Endothelial cell of umbilical vein (primary cell): Measurements from ENCODE around the gene PPME1.

Source experiments
- CTCF ChIP-seq, 2 donors: IDR thresholded peaks; 1 replicate in 1 of 2; 2 replicates in 1 of 2; pipeline ENCODE4 v1.5.1; 2011; ENCODE audit warnings: low read length in 2 of 2, mild to moderate bottlenecking in 2 of 2, moderate library complexity in 2 of 2, control low read depth in 1 of 2, inconsistent platforms in 1 of 2, low read depth in 1 of 2; ENCODE audit not compliant: insufficient read depth in 1 of 2; ENCODE audit errors: extremely low read depth in 1 of 2
- EZH2 ChIP-seq: IDR thresholded peaks from 2 replicates; pipeline ENCODE4 v1.6.1; 2012; ENCODE audit warnings: borderline replicate concordance, low read depth, mild to moderate bottlenecking, moderate library complexity, low read length, inconsistent platforms; ENCODE audit not compliant: severe bottlenecking
- GATA2 ChIP-seq: IDR thresholded peaks from 2 replicates; pipeline ENCODE4 v1.7.0; 2011; ENCODE audit warnings: low read depth, mild to moderate bottlenecking, moderate library complexity, mixed read lengths, low read length; ENCODE audit not compliant: insufficient read length, insufficient read depth
- JUN ChIP-seq: IDR thresholded peaks from 2 replicates; pipeline ENCODE4 v1.6.1; 2011; ENCODE audit warnings: borderline replicate concordance, low read depth; ENCODE audit not compliant: insufficient read length, insufficient read depth
- MAX ChIP-seq: IDR thresholded peaks from 2 replicates; pipeline ENCODE4 v1.6.1; 2011; ENCODE audit not compliant: insufficient read depth, insufficient read length
- MYC ChIP-seq: IDR thresholded peaks from one replicate; pipeline ENCODE4 v1.6.1; 2011; ENCODE audit warnings: mild to moderate bottlenecking, low read depth, low read length
- POLR2A ChIP-seq: IDR thresholded peaks from 2 replicates; pipeline ENCODE4 v1.6.1; 2012; ENCODE audit warnings: low read depth, mild to moderate bottlenecking, control low read depth, low read length
- POLR2AphosphoS5 ChIP-seq: IDR thresholded peaks from 2 replicates; pipeline ENCODE4 v1.6.1; 2012; ENCODE audit warnings: low read depth, mild to moderate bottlenecking, control low read depth, low read length, moderate library complexity; ENCODE audit not compliant: insufficient read depth

DNA sequence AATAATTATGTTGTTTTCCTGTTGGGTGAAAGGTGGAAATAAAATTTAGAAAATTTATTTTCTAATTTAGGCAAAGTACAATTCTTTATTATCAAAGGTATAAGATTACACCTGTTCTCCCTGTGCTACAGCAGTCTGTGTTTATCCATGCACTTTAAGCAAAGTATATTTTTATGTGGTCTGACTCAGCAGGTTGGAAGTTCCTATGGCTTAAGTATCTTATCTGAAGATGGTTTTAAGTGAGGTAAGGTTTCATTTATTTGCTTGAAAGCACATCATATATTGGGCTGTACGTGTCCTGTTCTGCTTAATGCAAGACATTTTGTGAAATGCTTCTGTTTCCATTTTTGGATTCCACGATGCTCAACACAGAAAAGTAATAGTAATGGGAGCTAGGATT lies 14.6 kb downstream of the PPME1 start:
- no peak for TF ChIP-seq GATA2
- TF ChIP-seq POLR2AphosphoS5: no peak
- TF ChIP-seq POLR2A: no peak
- TF ChIP-seq JUN: no peak
- no peak for TF ChIP-seq CTCF (IDR thresholded peaks at IDR 0.05; ENCODE audit: extremely low read depth in 1 of 2, insufficient read depth in 1 of 2, low read depth in 1 of 2, low read length in 2 of 2)
- TF ChIP-seq MYC: no peak
- TF ChIP-seq MAX: no peak
- no peak for TF ChIP-seq EZH2
